Calu3 (cell line): ENCODE measurements around the gene PWP1. TPM values are rescaled to one million over a fixed set of nuclear protein-coding genes. Genes with fewer than 3 reads are reported as not detected.
"Not testable (repeated sequence)": the region's sequence is repeated elsewhere in the genome, so short reads cannot be mapped to it uniquely, and the experiment has no call there.

Experiments used
- BruUV-seq: library from RNA; stranded (reverse); fragments of 400-500 nt; replicated peaks from 2 replicates; lab custom pipeline; 2021; lab: Mats Ljungman, UMichigan
- CTCF ChIA-PET: fragments of 300-600 bp; sonication (Branson Sonifier 250); formaldehyde crosslinking; loops from one replicate; lab custom pipeline; 2022; ENCODE audit warnings: antibody characterized with exemption; lab: Charles Lee
- DNase-seq: peaks from one replicate; pipeline ENCODE4 v3.0.0; 2022
- H3K27ac Mint-ChIP-seq: one replicate; pipeline ENCODE4 v1.8.0; 2022; ENCODE audit warnings: mixed read lengths; ENCODE audit not compliant: unreplicated experiment
- H3K27me3 Mint-ChIP-seq: one replicate; pipeline ENCODE4 v1.8.0; 2022; ENCODE audit warnings: mixed read lengths; ENCODE audit not compliant: unreplicated experiment
- H3K36me3 Mint-ChIP-seq: one replicate; pipeline ENCODE4 v1.8.0; 2022; ENCODE audit warnings: mild to moderate bottlenecking, moderate library complexity, mixed read lengths; ENCODE audit not compliant: insufficient read depth, unreplicated experiment
- H3K4me1 Mint-ChIP-seq: one replicate; pipeline ENCODE4 v1.8.0; 2022; ENCODE audit warnings: mild to moderate bottlenecking, low read depth, mixed read lengths; ENCODE audit not compliant: unreplicated experiment
- H3K4me3 Mint-ChIP-seq: one replicate; pipeline ENCODE4 v1.8.0; 2022; ENCODE audit warnings: mild to moderate bottlenecking, low read depth, moderate library complexity, mixed read lengths; ENCODE audit not compliant: unreplicated experiment
- H3K9me3 Mint-ChIP-seq: one replicate; pipeline ENCODE4 v1.8.0; 2022; ENCODE audit warnings: low read depth, mixed read lengths; ENCODE audit not compliant: unreplicated experiment
- intact Hi-C: fragments of 100-400 bp; cut with micrococcal nuclease; formaldehyde crosslinking; loops from one replicate; pipeline ENCODE4 v1.10.0; 2022; ENCODE audit not compliant: unreplicated experiment
- total RNA-seq: library from RNA; stranded (reverse); gene quantifications from 2 replicates; pipeline ENCODE4 v1.2.3, GENCODE V29; 2022
- TF ChIP-seq, protein P1 (sequence below): fragments of 200-600 bp; IDR thresholded peaks from one replicate; pipeline ENCODE4 v1.8.0; 2022; ENCODE audit warnings: antibody characterized with exemption; ENCODE audit not compliant: unreplicated experiment

PWP1 gene
- total RNA-seq, 1 experiment from 2014 or later, result 60.5 TPM

DNA sequence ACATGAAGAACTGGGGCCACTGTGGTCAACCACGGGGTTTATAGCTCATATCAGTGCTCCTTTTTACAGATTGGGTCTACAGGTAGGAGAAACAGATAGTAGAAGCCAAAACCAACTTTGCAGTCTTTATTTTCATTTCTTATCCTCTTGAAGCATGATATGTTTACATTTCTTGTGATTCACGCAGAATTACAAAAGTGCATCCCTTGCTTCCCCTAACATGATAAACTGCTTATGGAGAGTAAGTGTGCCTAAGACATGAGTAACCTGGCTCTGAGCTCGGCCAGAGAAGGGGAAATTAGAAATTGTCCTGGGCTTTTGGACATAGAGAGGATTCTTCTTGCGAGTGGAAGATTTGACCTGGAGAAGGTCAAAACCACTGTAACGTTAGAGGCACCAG is 18.4 kb downstream of the PWP1 start:
- no TSS peak for BruUV-seq
- intact Hi-C loops, result no loop called here
- Mint-ChIP-seq H3K36me3 (peaks cover 49% of the 10 kb centered on the region), H3K4me3 (no peak overlapping the region), H3K4me1 (no peaks in the 10 kb centered on the region), H3K9me3 (peaks cover 4% of the 10 kb centered on the region), H3K27me3 (no peaks in the 10 kb centered on the region), H3K27ac (no peak overlapping the region)
- TF ChIP-seq, protein P1, sequence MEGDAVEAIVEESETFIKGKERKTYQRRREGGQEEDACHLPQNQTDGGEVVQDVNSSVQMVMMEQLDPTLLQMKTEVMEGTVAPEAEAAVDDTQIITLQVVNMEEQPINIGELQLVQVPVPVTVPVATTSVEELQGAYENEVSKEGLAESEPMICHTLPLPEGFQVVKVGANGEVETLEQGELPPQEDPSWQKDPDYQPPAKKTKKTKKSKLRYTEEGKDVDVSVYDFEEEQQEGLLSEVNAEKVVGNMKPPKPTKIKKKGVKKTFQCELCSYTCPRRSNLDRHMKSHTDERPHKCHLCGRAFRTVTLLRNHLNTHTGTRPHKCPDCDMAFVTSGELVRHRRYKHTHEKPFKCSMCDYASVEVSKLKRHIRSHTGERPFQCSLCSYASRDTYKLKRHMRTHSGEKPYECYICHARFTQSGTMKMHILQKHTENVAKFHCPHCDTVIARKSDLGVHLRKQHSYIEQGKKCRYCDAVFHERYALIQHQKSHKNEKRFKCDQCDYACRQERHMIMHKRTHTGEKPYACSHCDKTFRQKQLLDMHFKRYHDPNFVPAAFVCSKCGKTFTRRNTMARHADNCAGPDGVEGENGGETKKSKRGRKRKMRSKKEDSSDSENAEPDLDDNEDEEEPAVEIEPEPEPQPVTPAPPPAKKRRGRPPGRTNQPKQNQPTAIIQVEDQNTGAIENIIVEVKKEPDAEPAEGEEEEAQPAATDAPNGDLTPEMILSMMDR, result no peak
- DNase-seq, result no peak
- CTCF ChIA-PET, result interaction anchor here (0.6 kb wide), 1 partner anchor 28 kb away, joined by 3 read pairs; no protein-coding TSS in a partner anchor

DNA sequence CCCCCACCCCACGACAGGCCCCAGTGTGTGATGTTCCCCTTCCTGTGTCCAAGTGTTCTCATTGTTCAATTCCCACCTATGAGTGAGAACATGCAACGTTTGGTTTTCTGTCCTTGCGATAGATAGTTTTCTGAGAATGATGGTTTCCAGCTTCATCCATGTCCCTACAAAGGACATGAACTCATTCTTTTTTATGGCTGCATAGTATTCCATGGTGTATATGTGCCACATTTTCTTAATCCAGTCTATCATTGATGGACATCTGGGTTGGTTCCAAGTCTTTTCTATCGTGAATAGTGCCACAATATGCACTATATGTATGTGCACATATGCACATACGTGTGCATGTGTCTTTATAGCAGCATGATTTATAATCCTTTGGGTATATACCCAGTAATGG is 19.9 kb downstream of the PWP1 start:
- H3K9me3 Mint-ChIP-seq, CTCF ChIA-PET, DNase-seq, H3K27me3 Mint-ChIP-seq, BruUV-seq, H3K4me1 Mint-ChIP-seq, H3K4me3 Mint-ChIP-seq, intact Hi-C loops, H3K27ac Mint-ChIP-seq: not testable (repeated sequence)
- peaks cover 46% of the 10 kb centered on the region for H3K36me3 Mint-ChIP-seq

DNA sequence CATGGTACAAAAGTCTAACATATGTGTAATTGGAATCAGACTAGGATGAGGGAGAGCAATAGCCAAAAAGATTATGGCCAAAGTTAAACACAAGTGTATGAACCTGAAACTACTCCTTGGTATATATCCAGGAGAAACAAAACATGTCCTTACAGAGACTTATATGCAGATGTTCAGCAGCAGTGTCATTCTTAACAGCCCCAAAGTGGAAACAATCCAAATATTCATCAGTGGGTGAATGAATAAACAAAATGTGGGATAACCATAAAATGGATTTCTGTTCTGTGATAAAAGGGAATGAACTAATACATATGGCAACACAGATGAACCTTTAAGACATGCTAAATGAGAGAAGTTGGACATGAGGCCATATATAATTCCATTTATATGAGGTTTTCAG is 30.2 kb downstream of the PWP1 start:
- Mint-ChIP-seq H3K4me3 (no peak overlapping the region), H3K36me3 (peaks cover 13% of the 10 kb centered on the region), H3K9me3 (no peaks in the 10 kb centered on the region), H3K27me3 (no peaks in the 10 kb centered on the region), H3K27ac (no peak overlapping the region), H3K4me1 (no peaks in the 10 kb centered on the region)
- TF ChIP-seq, protein P1, result no peak
- CTCF ChIA-PET, result no interaction called here
- BruUV-seq, result no TSS peak
- intact Hi-C loops, result no loop called here
- DNase-seq, result no peak

DNA sequence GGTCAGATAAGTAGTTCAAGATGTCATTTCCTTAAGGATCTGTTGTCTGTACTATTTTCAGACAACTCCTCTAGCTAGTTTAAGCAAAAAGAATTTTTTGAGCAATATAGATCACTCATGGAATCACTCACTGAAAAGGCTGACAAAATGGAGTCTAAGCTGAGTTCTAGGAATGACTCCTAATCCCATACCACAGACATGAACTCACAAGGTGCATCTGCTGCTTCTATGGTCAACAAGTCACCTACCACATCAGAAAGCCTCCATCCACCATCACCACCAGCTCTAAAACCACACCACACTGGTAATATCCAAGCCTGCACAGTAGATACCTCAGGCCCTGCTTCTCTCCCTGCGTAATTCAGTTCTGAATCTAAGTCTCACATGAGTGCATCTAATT is 33.0 kb downstream of the PWP1 start:
- no peak overlapping the region for H3K27ac Mint-ChIP-seq
- no peak for DNase-seq
- BruUV-seq, result no TSS peak
- no peaks in the 10 kb centered on the region for H3K9me3 Mint-ChIP-seq
- intact Hi-C loops, result no loop called here
- no peaks in the 10 kb centered on the region for H3K4me1 Mint-ChIP-seq
- CTCF ChIA-PET, result no interaction called here
- TF ChIP-seq, protein P1, result no peak
- no peaks in the 10 kb centered on the region for H3K27me3 Mint-ChIP-seq
- no peak overlapping the region for H3K4me3 Mint-ChIP-seq
- H3K36me3 Mint-ChIP-seq, result peaks cover 7% of the 10 kb centered on the region

DNA sequence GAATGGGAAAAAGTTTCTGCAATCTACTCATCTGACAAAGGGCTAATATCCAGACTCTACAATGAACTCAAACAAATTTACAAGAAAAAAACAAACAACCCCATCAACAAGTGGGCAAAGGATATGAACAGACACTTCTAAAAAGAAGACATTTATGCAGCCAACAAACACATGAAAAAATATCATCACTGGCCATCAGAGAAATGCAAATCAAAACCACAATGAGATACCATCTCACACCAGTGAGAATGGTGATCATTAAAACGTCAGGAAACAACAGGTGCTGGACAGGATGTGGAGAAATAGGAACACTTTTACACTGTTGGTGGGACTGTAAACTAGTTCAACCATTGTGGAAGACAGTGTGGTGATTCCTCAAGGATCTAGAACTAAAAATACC is 41.7 kb downstream of the PWP1 start:
- not testable (repeated sequence) for H3K4me3 Mint-ChIP-seq

DNA sequence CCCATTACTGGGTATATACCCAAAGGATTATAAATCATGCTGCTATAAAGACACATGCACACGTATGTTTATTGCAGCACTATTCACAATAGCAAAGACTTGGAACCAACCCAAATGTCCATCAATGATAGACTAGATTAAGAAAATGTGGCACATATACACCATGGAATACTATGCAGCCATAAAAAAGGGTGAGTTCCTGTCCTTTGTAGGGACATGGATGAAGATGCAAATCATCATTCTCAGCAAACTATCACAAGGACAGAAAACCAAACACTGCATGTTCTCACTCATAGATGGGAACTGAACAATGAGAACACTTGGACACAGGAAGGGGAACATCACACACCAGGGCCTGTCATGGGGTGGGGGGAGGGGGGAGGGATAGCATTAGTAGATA is 42.1 kb downstream of the PWP1 start:
- H3K4me3 Mint-ChIP-seq, CTCF ChIA-PET, H3K27me3 Mint-ChIP-seq, H3K4me1 Mint-ChIP-seq, H3K9me3 Mint-ChIP-seq, H3K36me3 Mint-ChIP-seq, H3K27ac Mint-ChIP-seq, BruUV-seq, DNase-seq, intact Hi-C loops: not testable (repeated sequence)

More for the DNA sequence above, 41.7 kb downstream of the PWP1 start:
- CTCF ChIA-PET, intact Hi-C loops, BruUV-seq, H3K9me3 Mint-ChIP-seq, H3K27ac Mint-ChIP-seq, H3K36me3 Mint-ChIP-seq, H3K4me1 Mint-ChIP-seq, H3K27me3 Mint-ChIP-seq, DNase-seq: not testable (repeated sequence)
